Urinary bladder (tissue), 4 donors: ENCODE results near the gene UBR4. TPM values are rescaled to one million over a fixed set of nuclear protein-coding genes. Genes with fewer than 3 reads are reported as not detected.
"Not testable (repeated sequence)": the region's sequence is repeated elsewhere in the genome, so short reads cannot be mapped to it uniquely, and the experiment has no call there.

Experiments used
- DNase-seq: peaks from one replicate; pipeline ENCODE4 v3.0.0-alpha.2; 2015; ENCODE audit errors: extremely low spot score
- H3K27ac ChIP-seq: one replicate; pipeline ENCODE4 v1.5.1; 2013; ENCODE audit warnings: low read depth, mild to moderate bottlenecking, moderate library complexity
- H3K36me3 ChIP-seq: one replicate; pipeline ENCODE4 v1.6.1; 2013; ENCODE audit warnings: mild to moderate bottlenecking, moderate library complexity; ENCODE audit not compliant: insufficient read depth
- H3K4me1 ChIP-seq: one replicate; pipeline ENCODE4 v1.6.1; 2013; ENCODE audit warnings: mild to moderate bottlenecking, moderate library complexity; ENCODE audit not compliant: insufficient read depth
- H3K4me3 ChIP-seq: one replicate; pipeline ENCODE4 v1.5.1; 2013; ENCODE audit warnings: low read depth, low read length
- WGBS: extraction: QIAGEN DNeasy Blood & Tissue Kit; methylation state at CpG from one replicate; pipeline ENCODE4 v1.1.7; 2013; 5-methylcytosine and 5-hydroxymethylcytosine counted together
- polyA plus RNA-seq: library from polyadenylated mRNA; stranded (reverse); fragments of 200-250 nt; gene quantifications from one replicate; pipeline ENCODE4 v1.2.3, GENCODE V29; 2013
- total RNA-seq: library from RNA; depleted of rRNA; stranded (reverse); fragments of >200 nt; gene quantifications from one replicate; pipeline ENCODE4 v1.2.3, GENCODE V29; 2014
- donor health status: healthy with polysubstance abuse.
- donor health status: healthy.

Gene UBR4
- total and polyA plus RNA-seq, 2 donors, result 118 to 121 TPM

GRCh38 chr1:19193004-19193403 lies 17.1 kb downstream of the UBR4 start:
- WGBS, result 93% methylated on average over 3 of the region's 3 CpGs
- DNase-seq, result no peak
- peaks cover 13% of the 10 kb centered on the region for H3K36me3 ChIP-seq

GRCh38 chr1:19191811-19192210 lies 18.3 kb downstream of the UBR4 start:
- Histone ChIP-seq H3K4me3 (no peak overlapping the region), H3K27ac (no peak overlapping the region), H3K36me3 (peaks cover 11% of the 10 kb centered on the region), H3K4me1 (peaks cover 2% of the 10 kb centered on the region)
- WGBS, result 86% methylated on average over 3 of the region's 3 CpGs
- no peak for DNase-seq

More at GRCh38 chr1:19193004-19193403, 17.1 kb downstream of the UBR4 start:
- H3K4me1 ChIP-seq, result peaks cover 2% of the 10 kb centered on the region
- H3K27ac ChIP-seq, result no peak overlapping the region
- H3K4me3 ChIP-seq, result no peak overlapping the region

GRCh38 chr1:19190468-19190867 lies 19.6 kb downstream of the UBR4 start:
- peaks cover 11% of the 10 kb centered on the region for H3K36me3 ChIP-seq
- 72% methylated on average over 4 of the region's 4 CpGs for WGBS
- H3K27ac ChIP-seq, result no peak overlapping the region

GRCh38 chr1:19189270-19189669 lies 20.8 kb downstream of the UBR4 start:
- peaks cover 11% of the 10 kb centered on the region for H3K36me3 ChIP-seq
- no peak for DNase-seq
- no peak overlapping the region for H3K4me3 ChIP-seq
- H3K4me1 ChIP-seq, result no peaks in the 10 kb centered on the region
- 47% methylated on average over 3 of the region's 3 CpGs for WGBS
- H3K27ac ChIP-seq, result peak overlapping the region; percentile 10

More at GRCh38 chr1:19190468-19190867, 19.6 kb downstream of the UBR4 start:
- H3K4me1 ChIP-seq, result no peaks in the 10 kb centered on the region
- H3K4me3 ChIP-seq, result no peak overlapping the region
- DNase-seq, result no peak

GRCh38 chr1:19187852-19188251 lies 22.2 kb downstream of the UBR4 start:
- DNase-seq, result no peak

GRCh38 chr1:19186001-19186400 lies 24.1 kb downstream of the UBR4 start:
- H3K4me3 ChIP-seq, result no peak overlapping the region
- H3K36me3 ChIP-seq, result no peaks in the 10 kb centered on the region
- no peak overlapping the region for H3K27ac ChIP-seq
- WGBS, result 87% methylated on average over 2 of the region's 2 CpGs
- no peaks in the 10 kb centered on the region for H3K4me1 ChIP-seq
- DNase-seq, result no peak

More at GRCh38 chr1:19187852-19188251, 22.2 kb downstream of the UBR4 start:
- H3K36me3 ChIP-seq, result peaks cover 6% of the 10 kb centered on the region
- H3K4me3 ChIP-seq, result no peak overlapping the region
- no peak overlapping the region for H3K27ac ChIP-seq
- H3K4me1 ChIP-seq, result no peaks in the 10 kb centered on the region

- 95% methylated on average over 5 of the region's 5 CpGs for WGBS
- DNase-seq, result no peak
- Histone ChIP-seq H3K27ac (no peak overlapping the region), H3K4me1 (no peaks in the 10 kb centered on the region), H3K4me3 (no peak overlapping the region), H3K36me3 (no peaks in the 10 kb centered on the region)
These were observed 27.8 kb downstream of the UBR4 start for GRCh38 chr1:19182223-19182622.

GRCh38 chr1:19180265-19180657 lies 29.8 kb downstream of the UBR4 start:
- not testable (repeated sequence) for DNase-seq, H3K27ac ChIP-seq, H3K36me3 ChIP-seq, H3K4me3 ChIP-seq, H3K4me1 ChIP-seq
- 89% methylated on average over 8 of the region's 8 CpGs for WGBS

- Histone ChIP-seq H3K27ac (peak overlapping the region; percentile 16), H3K4me1 (no peaks in the 10 kb centered on the region), H3K4me3 (no peak overlapping the region), H3K36me3 (peaks cover 5% of the 10 kb centered on the region)
- 72% methylated on average over 8 of the region's 8 CpGs for WGBS
- no peak for DNase-seq
These were observed 30.3 kb downstream of the UBR4 start for GRCh38 chr1:19179597-19180264.

GRCh38 chr1:19178734-19179398 lies 31.2 kb downstream of the UBR4 start:
- 55% methylated on average over 5 of the region's 5 CpGs for WGBS
- Histone ChIP-seq H3K4me3 (no peak overlapping the region), H3K27ac (no peak overlapping the region), H3K4me1 (no peaks in the 10 kb centered on the region), H3K36me3 (peaks cover 7% of the 10 kb centered on the region)
- no peak for DNase-seq

- no peak for DNase-seq
- Histone ChIP-seq H3K27ac (no peak overlapping the region), H3K4me3 (no peak overlapping the region), H3K36me3 (peaks cover 8% of the 10 kb centered on the region), H3K4me1 (no peaks in the 10 kb centered on the region)
- WGBS, result 59% methylated on average over 2 of the region's 2 CpGs
These were observed 32.3 kb downstream of the UBR4 start for GRCh38 chr1:19177811-19178210.

- no peak for DNase-seq
- H3K4me1 ChIP-seq, result no peaks in the 10 kb centered on the region
- H3K36me3 ChIP-seq, result peaks cover 19% of the 10 kb centered on the region
- 77% methylated on average over 2 of the region's 2 CpGs for WGBS
- no peak overlapping the region for H3K4me3 ChIP-seq
- no peak overlapping the region for H3K27ac ChIP-seq
These were observed 40.4 kb downstream of the UBR4 start for GRCh38 chr1:19169642-19170041.

- Histone ChIP-seq H3K27ac (no peak overlapping the region), H3K4me1 (no peaks in the 10 kb centered on the region), H3K36me3 (peaks cover 16% of the 10 kb centered on the region), H3K4me3 (no peak overlapping the region)
- 95% methylated on average over 6 of the region's 6 CpGs for WGBS
- no peak for DNase-seq
These were observed 42.9 kb downstream of the UBR4 start for GRCh38 chr1:19167140-19167539.

- Histone ChIP-seq H3K4me3 (no peak overlapping the region), H3K36me3 (peaks cover 17% of the 10 kb centered on the region), H3K4me1 (no peaks in the 10 kb centered on the region), H3K27ac (no peak overlapping the region)
- DNase-seq, result no peak
- 73% methylated on average over 3 of the region's 3 CpGs for WGBS
These were observed 44.0 kb downstream of the UBR4 start for GRCh38 chr1:19166066-19166465.
